Thoracic aorta (tissue), 2 donors: ENCODE results near the gene SRC. TPM values are rescaled to one million over a fixed set of nuclear protein-coding genes. Genes with fewer than 3 reads are reported as not detected.

Experiments used
- ATAC-seq: fragments of 150-250 bp; one replicate; pipeline ENCODE4 v1.8.0; 2017; ENCODE audit warnings: low read depth; ENCODE audit not compliant: insufficient number of reproducible peaks, low FRiP score
- DNase-seq: peaks from one replicate; pipeline ENCODE4 v3.0.0-alpha.2; 2020; ENCODE audit warnings: low spot score
- H3K27ac ChIP-seq, 2 donors: fragments of 200-600 bp; sonication (generic); 1 replicate in 1 of 2; 2 replicates in 1 of 2; pipeline ENCODE4 v1.5.1; 2016; ENCODE audit warnings: mild to moderate bottlenecking in 2 of 2, moderate library complexity in 2 of 2
- H3K27me3 ChIP-seq: fragments of 200-600 bp; sonication (generic); replicated peaks from 2 replicates; pipeline ENCODE4 v1.6.0; 2016; ENCODE audit warnings: mild to moderate bottlenecking; ENCODE audit not compliant: insufficient read depth
- H3K36me3 ChIP-seq: fragments of 200-600 bp; sonication (generic); one replicate; pipeline ENCODE4 v1.5.1; 2016
- H3K4me1 ChIP-seq, 2 donors: fragments of 200-600 bp; sonication (generic); 1 replicate in 1 of 2; 2 replicates in 1 of 2; pipeline versions ENCODE4 v1.5.1 to v1.6.0; 2016; ENCODE audit warnings: low read depth in 2 of 2, mild to moderate bottlenecking in 1 of 2; ENCODE audit not compliant: control insufficient read depth in 1 of 2
- H3K4me3 ChIP-seq: fragments of 200-600 bp; sonication (generic); 2 replicates; pipeline ENCODE4 v1.5.1; 2016; ENCODE audit warnings: mild to moderate bottlenecking
- H3K9me3 ChIP-seq: fragments of 200-600 bp; sonication (generic); 2 replicates; pipeline ENCODE4 v1.5.1; 2016
- CTCF ChIP-seq: fragments of 200-600 bp; sonication (generic); IDR thresholded peaks from one replicate; pipeline ENCODE4 v1.5.1; 2019; ENCODE audit warnings: antibody characterized with exemption
- total RNA-seq, 2 donors: library from RNA; depleted of rRNA; stranded (reverse); fragments of >200 nt; gene quantifications; one replicate each; pipeline versions ENCODE4 v1.1.0 to v1.2.3, GENCODE V29; 2016

SRC gene
- total RNA-seq, 2 donors from 2014 or later = 80.3 to 89.0 TPM

DNA sequence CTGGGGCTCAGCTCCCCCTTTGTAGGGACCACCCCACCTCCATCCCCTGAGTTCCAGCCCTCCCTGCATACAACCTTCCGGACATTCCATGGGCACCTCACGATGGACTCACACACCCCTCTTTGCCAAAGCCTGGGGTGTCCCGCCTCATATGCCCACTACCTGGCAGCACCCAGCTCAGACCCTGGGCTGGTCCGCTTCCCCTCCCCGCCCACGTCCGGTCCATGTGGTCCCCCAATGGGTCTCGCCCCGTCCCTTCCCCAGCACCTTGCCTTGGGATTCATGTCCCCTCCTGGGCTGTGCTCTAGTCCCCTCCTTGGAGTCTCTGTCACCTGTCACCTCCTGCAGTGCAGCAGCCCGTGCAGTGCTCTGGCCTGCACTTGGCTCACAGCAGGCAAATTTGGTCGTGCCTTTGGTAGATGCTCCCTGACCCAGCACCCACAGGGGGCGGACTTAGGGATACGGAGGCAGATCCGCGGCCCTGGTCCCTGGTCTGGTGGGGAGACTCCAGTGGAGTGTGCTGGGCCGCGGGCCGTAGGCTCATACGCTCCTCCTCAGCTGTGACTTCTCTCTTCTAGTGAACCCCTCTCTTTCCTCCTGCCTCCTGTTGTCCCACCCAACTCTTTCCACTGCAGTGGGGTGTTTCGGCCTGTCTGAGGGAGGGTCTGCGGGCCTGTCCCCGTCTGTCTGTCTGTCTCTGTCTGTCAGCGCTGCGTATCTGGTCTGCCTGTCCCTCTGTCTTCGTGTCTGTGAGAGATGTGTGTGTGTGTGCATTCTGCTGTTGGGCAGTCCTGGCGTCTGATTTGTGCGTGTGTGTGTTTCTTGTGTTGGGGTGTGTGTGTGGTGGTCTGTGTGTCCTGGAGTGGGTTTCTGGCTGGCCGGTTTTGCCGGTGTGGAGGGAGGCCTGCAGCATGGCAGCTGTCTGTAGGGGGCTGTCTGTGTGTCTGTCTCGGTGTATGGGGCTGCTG lies 69.5 kb downstream of the SRC start:
- peaks cover 6 to 10% of the 10 kb centered on the region in 2 donors for H3K4me1 ChIP-seq
- no peak for DNase-seq
- H3K36me3 ChIP-seq = no peaks in the 10 kb centered on the region
- ATAC-seq = no peak
- H3K9me3 ChIP-seq = no peaks in the 10 kb centered on the region
- TF ChIP-seq CTCF = no peak
- H3K27me3 ChIP-seq = no peaks in the 10 kb centered on the region
- H3K4me3 ChIP-seq = no peak overlapping the region
- no peak overlapping the region for H3K27ac ChIP-seq

DNA sequence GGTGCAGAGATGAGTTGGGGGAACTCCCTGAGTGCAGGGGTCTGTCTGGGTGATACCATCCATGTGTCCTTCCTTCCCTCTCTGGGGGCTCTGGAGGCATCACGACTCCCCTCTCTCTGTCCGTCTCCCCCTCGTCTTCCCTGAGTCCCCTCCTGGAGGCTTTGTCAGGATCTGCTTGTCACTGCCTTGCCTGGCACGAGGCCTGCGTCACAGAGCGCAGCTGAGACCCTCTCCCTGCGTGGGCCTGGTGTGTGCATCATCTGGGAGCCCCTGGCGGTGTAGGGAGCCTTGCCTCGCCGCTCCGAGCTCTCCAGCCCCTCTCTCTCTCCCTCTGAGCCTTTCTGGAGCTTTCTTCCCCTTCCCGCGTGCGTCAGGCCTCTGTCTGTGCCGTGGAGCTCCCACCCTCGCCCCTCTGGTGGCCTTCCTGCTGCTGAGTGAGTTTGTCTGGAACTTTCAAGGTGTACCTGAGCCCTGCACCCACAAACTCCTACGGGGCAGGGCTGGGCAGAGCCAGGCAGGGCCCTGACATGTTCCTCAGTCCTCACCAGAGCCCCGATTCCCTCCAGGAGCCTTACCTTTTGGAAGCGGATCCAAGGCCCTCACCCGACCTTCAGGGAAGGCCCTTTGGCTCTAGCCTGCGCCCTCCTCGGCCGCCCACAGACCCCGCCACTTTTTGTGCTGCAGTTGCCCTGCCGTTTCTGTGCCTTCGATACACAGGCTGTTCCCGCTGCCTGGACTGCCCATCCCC lies 70.3 kb downstream of the SRC start:
- TF ChIP-seq CTCF = no peak
- peaks cover 6 to 10% of the 10 kb centered on the region in 2 donors for H3K4me1 ChIP-seq
- ATAC-seq (no peak), DNase-seq (no peak)
- no peaks in the 10 kb centered on the region for H3K27me3 ChIP-seq
- no peak overlapping the region for H3K4me3 ChIP-seq
- H3K27ac ChIP-seq = no peak overlapping the region
- no peaks in the 10 kb centered on the region for H3K36me3 ChIP-seq
- H3K9me3 ChIP-seq = no peaks in the 10 kb centered on the region

DNA sequence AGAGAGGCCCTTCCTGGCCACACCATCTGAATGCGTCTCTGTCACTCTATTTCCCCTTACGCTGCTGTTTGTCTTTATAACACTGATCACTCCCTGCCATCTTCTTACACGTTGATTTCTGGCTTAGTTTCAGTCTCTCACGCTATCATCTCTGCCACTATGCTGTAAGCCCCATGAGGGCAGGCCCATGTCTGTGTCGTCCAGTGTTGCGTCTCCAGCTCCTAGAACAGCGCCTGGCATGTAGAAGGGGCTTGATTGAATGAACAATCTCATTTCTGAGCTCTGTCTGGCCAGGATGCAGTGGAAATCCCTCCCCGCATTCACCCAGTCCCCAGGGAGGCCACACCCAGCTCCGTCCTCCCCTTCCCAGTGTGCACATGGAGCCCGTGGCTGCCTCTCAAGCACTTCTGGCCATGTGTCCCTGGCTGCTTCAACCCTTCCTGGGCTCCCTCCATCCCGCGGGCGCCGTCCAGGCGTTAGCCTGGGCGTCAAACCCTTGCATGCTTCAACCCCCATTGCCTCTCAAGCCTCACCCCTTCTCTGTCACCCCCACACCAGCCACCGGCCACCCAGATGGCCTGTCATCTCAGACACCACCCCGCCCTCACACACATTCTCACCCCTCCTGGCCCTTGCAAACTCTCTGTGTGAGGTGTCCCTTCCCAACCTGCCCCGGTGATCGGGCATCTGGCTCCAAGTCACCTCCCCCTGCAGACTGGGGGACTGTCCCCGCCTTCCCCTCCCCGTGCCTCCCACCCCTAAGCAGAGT lies 71.1 kb downstream of the SRC start:
- Histone ChIP-seq H3K27ac (no peak overlapping the region), H3K4me3 (no peak overlapping the region), H3K36me3 (no peaks in the 10 kb centered on the region), H3K27me3 (no peaks in the 10 kb centered on the region), H3K4me1 (peaks cover 2 to 7% of the 10 kb centered on the region in 2 donors), H3K9me3 (no peaks in the 10 kb centered on the region)
- ATAC-seq = no peak
- no peak for DNase-seq
- no peak for TF ChIP-seq CTCF

- no peaks in the 10 kb centered on the region for H3K4me1 ChIP-seq
- no peak for ATAC-seq
- no peaks in the 10 kb centered on the region for H3K27me3 ChIP-seq
- no peak for TF ChIP-seq CTCF
- H3K36me3 ChIP-seq = no peaks in the 10 kb centered on the region
- DNase-seq = no peak
- no peaks in the 10 kb centered on the region for H3K9me3 ChIP-seq
- no peak overlapping the region for H3K4me3 ChIP-seq
- H3K27ac ChIP-seq = no peak overlapping the region
These were observed 71.9 kb downstream of the SRC start for GRCh38 chr20:37417617-37418467.
